Measurements from ENCODE around the gene CRB2.
"Not testable (repeated sequence)": the region's sequence is repeated elsewhere in the genome, so short reads cannot be mapped to it uniquely, and the experiment has no call there.

Gene CRB2

GRCh38 chr9:123387686-123388085, 31.7 kb downstream of the CRB2 start:
- no peak for DNase-seq

DNA sequence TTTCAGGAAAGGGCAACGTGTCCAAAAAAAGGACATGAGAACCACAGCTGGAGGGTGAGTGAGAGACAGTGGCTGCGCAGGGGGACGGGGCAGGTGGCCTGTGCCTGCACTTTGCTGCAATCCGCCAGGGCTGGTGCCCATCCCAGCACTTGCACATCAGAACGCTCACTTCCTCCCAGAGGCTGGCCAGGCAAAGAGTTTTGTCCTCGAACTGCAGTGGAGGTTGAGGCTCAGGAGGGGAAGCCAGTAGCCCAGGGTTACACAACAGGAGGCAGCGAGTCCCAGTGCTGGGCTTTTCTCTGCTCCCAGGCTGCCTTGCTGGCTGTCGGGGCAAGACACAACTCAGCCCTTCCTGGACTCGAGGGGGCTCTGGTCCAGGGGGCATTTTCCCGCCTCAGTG, 33.1 kb downstream of the CRB2 start:
- no peak for DNase-seq

GRCh38 chr9:123389698-123390097, 33.7 kb downstream of the CRB2 start:
- DNase-seq, result no peak

- no peak for DNase-seq
Observed at GRCh38 chr9:123390337-123391135, 34.5 kb downstream of the CRB2 start.

DNA sequence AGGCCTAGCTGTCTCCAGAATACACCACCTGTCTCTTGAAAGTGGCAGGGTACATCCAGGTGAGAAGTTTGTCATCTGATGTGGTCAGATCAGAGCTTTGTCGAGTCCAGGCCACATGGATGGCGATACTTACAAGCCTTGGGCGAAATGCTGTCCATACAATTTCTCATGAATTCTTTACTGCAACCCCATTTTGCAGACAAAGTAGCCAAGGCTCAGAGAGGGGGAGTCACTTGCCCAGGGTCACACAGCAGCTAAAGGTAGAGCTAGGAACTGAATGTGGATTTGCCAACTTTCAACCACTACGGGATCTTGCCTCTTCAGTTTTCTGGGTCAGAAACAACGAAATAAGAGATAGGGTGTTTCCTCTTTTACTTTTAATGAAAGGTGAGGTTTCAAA, 35.2 kb downstream of the CRB2 start:
- DNase-seq, result no peak

DNA sequence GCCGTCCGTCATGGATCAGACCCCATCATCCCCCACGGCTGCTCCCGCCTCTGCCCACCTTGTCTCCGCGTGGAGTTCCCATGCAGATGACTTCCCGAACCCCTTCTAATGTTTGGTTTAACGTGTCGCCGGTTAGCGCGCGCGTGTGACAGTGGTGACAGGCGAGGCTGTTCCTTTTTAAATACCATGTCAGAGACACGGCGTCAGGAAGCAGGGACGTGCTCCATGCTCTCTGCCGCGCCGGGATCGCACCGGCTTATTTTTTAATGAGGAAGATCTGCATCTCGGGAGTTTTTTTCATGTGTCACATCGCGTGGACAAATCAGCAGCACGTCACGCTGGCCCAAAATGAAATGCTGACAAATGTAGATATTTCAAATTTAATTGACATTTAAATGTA, 35.9 kb downstream of the CRB2 start:
- no peak for DNase-seq

DNA sequence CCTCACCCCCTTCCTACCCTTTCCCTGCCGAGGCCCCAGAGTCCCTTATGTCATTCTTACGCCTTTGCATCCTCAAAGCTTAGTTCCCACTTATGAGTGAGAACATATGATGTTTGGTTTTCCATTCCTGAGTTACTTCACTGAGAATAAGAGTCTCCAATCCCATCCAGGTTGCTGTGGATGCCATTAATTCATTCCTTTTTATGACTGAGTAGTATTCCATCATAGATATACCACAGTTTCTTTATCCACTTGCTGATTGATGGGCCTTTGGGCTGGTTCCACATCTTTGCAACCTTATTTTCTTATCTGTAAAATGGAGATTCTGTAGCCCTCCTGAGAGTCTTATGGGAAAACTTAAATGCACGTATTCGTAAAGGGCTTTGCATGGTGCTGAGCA, 36.8 kb downstream of the CRB2 start:
- no peak for DNase-seq

DNA sequence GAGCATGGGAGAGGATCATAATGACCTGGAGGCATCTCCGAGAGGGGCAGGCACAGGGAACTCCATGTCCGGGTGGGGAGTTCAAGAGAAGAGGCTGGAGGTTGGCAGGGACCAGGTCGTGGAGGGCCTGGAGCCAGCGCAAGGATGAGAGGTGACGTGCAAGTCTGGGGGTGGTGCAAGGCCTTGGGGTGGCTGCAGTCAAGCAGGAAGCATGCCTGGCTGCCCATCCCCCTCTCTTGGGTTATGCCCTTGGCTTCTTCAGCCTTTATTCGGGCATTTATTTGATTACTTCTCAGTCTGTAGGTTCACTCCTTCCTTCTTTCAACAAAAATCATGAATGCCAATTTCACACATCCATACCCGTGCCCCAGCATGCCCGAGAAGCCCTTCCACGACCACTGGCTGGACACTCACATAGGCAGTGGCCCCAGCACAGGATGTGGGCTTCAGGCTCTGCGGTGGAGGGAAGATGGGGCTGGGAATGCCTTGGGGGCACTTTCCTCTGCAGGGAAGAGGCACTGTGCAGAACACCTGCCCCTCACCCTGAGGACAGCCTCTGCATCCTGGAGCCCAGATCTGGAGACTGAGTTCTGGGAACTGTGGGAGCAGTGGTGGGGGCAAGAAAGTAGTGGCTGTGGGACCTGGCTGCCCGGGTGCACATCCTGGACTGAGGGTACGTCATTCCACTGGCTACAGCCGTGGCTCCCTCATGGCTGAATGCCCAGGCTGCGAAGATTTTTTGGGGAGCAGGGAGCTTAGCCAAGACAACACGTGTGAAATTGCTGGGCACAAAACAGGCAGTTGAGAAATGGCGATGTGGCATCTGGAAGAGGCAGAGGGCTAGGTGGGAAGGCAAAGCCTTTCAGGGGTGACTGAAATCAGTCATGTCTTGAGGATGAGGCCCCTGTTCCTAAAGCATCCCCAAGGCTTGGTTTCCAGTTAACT, 38.6 kb downstream of the CRB2 start:
- DNase-seq, result no peak

DNA sequence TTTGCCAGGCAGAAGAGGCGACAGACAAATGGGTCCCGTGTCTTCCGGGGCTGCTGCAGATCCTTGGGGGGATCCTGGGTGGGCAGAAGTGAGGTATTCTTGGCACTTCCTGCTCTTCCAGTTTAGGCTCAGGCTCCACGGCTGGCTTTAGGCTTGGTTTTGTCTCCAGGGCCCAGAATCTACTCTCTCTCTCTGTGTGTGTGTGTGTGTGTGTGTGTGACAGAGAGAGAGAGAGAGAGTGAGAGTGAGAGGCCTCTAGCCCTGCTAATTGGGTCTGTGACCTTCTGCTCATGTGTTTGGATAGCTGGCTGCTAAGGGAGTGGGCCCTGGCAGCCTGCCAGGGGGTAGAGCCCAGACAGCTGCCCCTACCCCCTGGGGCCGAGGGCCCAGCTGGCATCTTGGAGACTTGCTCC, 39.3 kb downstream of the CRB2 start:
- no peak for DNase-seq

DNA sequence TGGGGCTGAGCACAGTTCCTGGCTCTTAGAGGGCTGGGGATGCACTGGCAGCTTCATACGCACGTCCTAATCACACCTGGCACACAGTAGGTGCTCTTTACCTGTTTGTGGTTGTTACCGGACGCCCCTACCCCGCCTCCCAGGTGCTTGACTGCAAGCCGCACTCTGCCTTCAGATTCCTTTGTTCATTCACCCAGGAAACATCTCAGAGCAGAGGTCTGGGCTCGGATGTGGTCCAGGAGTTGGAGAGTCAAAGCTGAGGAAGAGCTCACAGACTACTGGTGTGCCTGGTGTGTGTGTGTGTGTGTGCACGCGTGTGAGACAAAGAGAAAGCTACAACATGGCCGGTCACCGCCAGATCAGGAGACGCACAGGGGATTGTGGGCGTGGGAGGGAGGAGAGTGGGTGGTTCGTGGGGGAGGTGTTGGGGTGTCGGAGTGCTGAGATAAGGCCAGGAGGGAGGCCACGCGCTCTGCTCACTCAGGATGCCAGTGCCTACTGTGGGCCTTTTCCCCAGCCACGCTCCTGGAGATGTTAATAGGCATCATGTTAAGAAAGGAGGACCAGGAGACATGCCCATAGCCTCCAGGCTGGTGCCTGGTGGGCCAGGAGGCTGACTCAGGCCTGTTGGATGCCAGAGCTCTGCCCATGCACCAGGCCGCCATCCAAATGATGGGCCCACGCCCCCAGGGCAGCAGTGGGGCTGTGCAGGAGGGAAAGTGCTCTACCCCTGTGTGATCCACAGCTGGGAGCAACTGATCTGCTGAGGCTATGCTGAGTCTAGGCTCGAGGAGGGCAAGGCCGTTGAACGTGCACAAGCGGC, 39.9 kb downstream of the CRB2 start:
- DNase-seq, result no peak

- DNase-seq, result no peak
Observed at GRCh38 chr9:123397975-123398374, 42.0 kb downstream of the CRB2 start.

GRCh38 chr9:123398938-123399337, 42.9 kb downstream of the CRB2 start:
- DNase-seq, result not testable (repeated sequence)

GRCh38 chr9:123399803-123400378, 43.9 kb downstream of the CRB2 start:
- no peak for DNase-seq

DNA sequence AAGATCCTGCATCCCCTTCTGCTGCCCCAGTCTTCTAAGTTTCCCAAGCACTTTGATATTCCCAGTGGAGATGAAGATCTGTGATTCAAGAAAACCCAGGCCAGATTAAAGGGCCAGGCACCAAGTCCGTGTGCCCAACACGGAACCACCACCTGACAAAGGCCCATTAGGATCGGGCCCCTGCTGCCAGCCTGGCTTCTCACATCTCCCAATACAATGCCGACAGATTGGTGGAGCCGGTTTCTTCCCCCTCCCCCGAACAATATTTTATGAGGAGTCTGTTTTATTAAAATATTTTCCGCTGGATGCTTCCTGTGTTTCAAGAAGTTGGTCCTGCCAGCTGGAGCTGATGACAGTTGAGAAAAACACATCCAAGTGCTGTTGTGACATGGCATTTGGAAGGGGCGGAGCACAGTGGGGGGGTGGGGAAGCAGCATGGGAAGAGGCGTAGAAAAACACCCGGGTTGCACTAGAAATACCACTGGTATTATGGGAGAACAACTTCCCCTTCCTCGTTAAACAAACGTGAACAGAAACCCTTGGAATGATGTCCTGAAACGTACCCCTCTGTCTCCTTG, 45.0 kb downstream of the CRB2 start:
- no peak for DNase-seq

DNA sequence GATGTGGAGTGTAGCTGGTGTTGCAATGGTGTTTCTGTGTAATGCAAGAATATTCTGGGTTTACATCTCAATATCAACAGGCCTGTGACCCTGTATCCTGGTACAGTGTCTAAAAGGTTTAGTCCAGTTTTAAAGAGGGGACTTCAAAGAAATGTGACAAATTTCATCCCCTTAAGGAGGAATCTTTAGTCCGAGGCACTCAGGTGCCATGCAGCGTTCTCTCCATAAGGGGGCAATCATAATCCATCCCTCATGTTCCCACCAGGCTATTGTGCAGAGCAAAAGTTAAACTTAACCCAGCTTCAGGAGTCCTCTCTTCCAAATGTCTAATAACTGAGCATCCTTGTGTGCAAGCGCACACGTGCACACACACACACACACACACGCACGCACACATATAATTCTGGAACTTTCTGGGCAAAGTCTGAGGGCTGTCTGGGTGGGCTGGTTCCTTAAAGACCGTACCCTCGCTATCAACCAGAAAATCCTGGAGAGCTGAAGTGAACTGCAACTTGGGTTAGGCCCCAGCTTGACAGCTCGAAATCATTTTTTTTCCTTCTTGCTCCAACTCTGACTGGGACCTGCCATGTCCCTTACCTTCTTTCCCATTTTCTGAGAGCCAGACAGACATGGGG, 46.0 kb downstream of the CRB2 start:
- DNase-seq, result peak in 1 of 2 experiments; percentile 2

DNA sequence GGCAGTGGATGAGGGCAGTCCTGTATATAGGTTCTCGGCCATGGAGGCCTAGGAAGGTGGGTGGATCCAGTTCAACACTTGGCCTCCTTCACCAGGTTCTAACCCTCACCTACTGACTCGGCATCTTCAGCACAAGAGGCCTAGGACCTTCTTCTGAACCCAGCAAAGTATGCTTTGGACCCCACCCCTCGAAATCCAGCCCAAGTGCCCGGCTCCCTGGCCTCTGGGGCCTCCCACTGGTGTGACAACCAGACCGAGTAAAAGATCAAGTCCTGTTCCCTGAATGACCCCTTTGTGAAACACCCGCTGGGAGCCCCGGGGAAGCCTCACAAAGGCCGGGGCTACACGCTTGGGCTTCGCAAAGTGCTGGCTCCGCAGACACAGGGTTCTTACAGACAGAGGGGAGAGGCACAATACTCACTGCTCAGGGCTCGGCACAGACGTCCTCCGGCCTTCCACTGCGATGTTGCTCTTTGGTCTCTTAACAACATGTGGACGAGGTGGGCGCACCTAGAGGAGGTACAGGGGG, 47.0 kb downstream of the CRB2 start:
- no peak for DNase-seq

GRCh38 chr9:123406016-123406415, 50.0 kb downstream of the CRB2 start:
- DNase-seq, result no peak

DNA sequence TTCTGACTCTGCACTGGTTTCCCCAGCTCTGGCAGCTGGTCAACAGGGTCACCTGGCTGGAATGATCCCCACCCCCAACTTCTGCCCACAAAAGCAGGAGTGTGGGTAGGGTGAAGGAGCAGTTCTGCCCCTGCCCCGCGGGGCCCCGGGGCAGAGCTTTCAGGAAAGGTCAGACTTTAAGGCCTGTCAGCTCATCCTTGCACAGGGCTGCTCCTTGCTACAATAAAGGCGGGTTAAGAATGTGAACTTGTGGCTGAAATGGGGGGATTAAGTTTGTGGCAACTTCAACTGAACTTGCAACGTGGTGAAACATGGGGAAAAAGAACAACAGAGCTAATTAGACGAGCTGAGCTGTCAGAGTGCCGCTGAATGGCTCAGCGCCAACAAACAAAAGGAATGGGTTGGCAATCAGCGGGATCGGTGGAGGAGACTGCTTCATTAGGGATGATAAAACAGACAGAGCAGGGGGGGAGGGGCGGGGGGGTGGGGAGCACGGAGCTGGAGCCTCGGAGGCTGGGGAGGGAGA, 50.8 kb downstream of the CRB2 start:
- DNase-seq, result no peak

- no peak for DNase-seq
Observed at GRCh38 chr9:123407217-123407851, 51.3 kb downstream of the CRB2 start.
